Osteocyte (in vitro differentiated cells): ENCODE measurements around the gene PRKG1. TPM values are rescaled to one million over a fixed set of nuclear protein-coding genes. Genes with fewer than 3 reads are reported as not detected.

Experiments
- DNase-seq: peaks from one replicate; pipeline ENCODE4 v3.0.0; 2021; ENCODE audit warnings: mixed read lengths; ENCODE audit not compliant: unreplicated experiment; ENCODE audit errors: extremely low spot score
- H3K27ac Mint-ChIP-seq: one replicate; pipeline ENCODE4 v1.8.0; 2021; ENCODE audit warnings: mild to moderate bottlenecking, mixed read lengths; ENCODE audit not compliant: unreplicated experiment
- H3K27me3 Mint-ChIP-seq: one replicate; pipeline ENCODE4 v1.8.0; 2021; ENCODE audit warnings: mixed read lengths; ENCODE audit not compliant: unreplicated experiment
- H3K36me3 Mint-ChIP-seq: one replicate; pipeline ENCODE4 v1.8.0; 2021; ENCODE audit warnings: mixed read lengths; ENCODE audit not compliant: unreplicated experiment
- H3K4me1 Mint-ChIP-seq: one replicate; pipeline ENCODE4 v1.8.0; 2021; ENCODE audit warnings: mixed read lengths; ENCODE audit not compliant: unreplicated experiment
- H3K4me3 Mint-ChIP-seq: one replicate; pipeline ENCODE4 v1.8.0; 2021; ENCODE audit warnings: mild to moderate bottlenecking, moderate library complexity, mixed read lengths; ENCODE audit not compliant: unreplicated experiment
- H3K9me3 Mint-ChIP-seq: one replicate; pipeline ENCODE4 v1.8.0; 2021; ENCODE audit warnings: mixed read lengths; ENCODE audit not compliant: unreplicated experiment
- total RNA-seq: library from RNA; stranded (reverse); gene quantifications from 2 replicates; pipeline ENCODE4 v1.2.1, GENCODE V29; 2021
- TF ChIP-seq, protein P1 (sequence below): fragments of 200-600 bp; sonication (generic); IDR thresholded peaks from 2 replicates; pipeline ENCODE4 v1.5.0; 2021; ENCODE audit warnings: antibody characterized with exemption, mild to moderate bottlenecking, moderate library complexity

Gene PRKG1
- total RNA-seq, 1 donor from 2014 or later: 10.8 TPM

DNA sequence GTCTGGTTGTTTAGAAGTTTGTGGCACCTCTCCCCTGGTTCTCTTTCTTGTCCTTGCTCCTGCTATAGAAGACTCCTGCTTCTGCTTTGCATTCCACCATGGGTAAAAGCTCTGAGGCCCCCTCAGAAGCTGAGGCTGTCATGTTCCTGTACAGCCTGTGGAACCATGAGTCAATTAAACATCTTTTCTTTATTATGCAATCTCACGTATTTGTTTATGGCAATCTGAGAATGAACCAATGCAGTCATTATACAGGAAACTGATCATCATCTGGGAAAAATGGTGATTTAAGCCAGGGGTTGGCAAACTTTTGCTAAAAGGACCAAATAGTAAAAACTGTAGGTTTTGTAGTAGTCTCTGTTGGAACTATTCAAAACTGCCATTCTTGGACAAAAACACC is 449.8 kb downstream of the PRKG1 start:
- H3K9me3 Mint-ChIP-seq: no peaks in the 10 kb centered on the region
- no peak overlapping the region for H3K27ac Mint-ChIP-seq
- peaks cover 6% of the 10 kb centered on the region for H3K4me1 Mint-ChIP-seq
- no peak for DNase-seq
- no peaks in the 10 kb centered on the region for H3K27me3 Mint-ChIP-seq
- no peaks in the 10 kb centered on the region for H3K36me3 Mint-ChIP-seq
- H3K4me3 Mint-ChIP-seq: no peak overlapping the region
- TF ChIP-seq, protein P1, sequence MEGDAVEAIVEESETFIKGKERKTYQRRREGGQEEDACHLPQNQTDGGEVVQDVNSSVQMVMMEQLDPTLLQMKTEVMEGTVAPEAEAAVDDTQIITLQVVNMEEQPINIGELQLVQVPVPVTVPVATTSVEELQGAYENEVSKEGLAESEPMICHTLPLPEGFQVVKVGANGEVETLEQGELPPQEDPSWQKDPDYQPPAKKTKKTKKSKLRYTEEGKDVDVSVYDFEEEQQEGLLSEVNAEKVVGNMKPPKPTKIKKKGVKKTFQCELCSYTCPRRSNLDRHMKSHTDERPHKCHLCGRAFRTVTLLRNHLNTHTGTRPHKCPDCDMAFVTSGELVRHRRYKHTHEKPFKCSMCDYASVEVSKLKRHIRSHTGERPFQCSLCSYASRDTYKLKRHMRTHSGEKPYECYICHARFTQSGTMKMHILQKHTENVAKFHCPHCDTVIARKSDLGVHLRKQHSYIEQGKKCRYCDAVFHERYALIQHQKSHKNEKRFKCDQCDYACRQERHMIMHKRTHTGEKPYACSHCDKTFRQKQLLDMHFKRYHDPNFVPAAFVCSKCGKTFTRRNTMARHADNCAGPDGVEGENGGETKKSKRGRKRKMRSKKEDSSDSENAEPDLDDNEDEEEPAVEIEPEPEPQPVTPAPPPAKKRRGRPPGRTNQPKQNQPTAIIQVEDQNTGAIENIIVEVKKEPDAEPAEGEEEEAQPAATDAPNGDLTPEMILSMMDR: no peak

DNA sequence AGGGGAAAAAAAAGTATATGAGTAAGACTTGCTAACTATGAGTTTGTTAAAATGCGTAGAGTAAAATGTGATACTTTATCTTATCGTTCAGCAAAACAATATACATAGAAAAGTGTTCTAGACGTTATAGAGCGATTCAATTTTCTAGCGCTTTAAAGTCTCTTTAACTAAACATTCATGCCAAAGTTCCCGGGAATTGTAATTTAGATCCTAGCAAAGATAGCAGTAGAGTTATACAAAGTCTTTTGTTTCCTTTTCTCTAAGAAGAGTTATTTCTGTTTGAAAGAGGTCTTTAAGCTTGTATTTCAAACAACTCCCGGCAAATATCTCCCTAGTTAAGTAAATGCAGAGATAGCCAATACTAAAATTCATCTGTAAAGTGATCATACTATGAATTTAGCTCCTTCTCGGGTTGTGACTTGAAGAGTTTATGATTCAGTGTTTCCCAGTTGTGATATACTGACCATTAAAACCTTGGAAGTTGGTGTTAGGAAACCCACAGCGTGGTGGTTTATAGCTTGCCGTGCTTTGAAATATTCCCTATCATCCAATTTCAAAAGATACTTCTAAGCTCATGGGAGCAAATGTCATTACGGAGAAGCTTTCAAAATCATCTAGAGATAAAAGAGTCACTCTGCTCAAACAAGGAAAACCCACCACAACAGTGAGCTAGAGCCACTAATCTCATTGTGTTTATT is 453.4 kb downstream of the PRKG1 start:
- TF ChIP-seq, protein P1: no peak
- H3K36me3 Mint-ChIP-seq: no peaks in the 10 kb centered on the region
- H3K4me1 Mint-ChIP-seq: peaks cover 6% of the 10 kb centered on the region
- DNase-seq: no peak
- H3K27ac Mint-ChIP-seq: no peak overlapping the region
- no peaks in the 10 kb centered on the region for H3K27me3 Mint-ChIP-seq
- no peaks in the 10 kb centered on the region for H3K9me3 Mint-ChIP-seq
- no peak overlapping the region for H3K4me3 Mint-ChIP-seq

DNA sequence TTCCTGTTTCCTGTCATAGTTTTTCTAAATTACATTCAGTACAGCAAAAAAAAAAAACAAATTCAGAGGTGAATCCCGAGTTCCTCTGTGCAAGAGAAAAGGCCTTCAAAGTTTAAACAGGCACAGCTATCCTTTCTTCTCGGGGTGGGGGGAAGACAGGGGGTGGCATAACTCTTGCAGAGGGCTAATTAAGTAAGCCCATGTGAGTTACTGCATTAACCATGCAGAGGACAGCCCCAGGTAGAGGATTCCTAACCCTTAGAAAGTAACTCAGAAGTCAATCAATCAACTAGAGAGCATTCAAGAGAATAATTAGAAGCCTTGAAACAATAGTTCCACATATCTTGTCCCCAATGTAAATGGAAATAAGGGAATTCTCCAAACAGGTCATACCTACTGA is 454.2 kb downstream of the PRKG1 start:
- Mint-ChIP-seq H3K4me1 (peaks cover 6% of the 10 kb centered on the region), H3K9me3 (no peaks in the 10 kb centered on the region), H3K4me3 (no peak overlapping the region), H3K27ac (no peak overlapping the region), H3K36me3 (no peaks in the 10 kb centered on the region), H3K27me3 (no peaks in the 10 kb centered on the region)
- TF ChIP-seq, protein P1: no peak
- DNase-seq: no peak

DNA sequence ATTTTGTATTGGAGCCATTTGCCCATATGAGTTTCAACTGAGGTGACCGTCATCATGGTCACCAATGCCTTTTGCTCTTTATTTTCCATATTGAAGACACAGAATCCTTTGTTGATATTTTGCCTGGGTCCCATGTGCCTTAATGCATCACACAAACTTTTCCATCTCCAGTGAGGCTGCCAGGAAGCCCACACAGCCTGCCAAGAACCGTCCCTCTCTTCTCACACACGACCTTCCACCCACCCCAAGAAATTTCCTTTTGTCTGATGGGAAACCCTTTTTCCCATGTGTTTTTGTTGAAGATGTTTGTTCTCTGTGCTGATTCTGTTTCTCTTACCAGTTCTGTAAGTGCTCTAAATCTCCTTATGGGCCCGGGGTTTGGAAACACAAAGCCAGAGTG is 456.3 kb downstream of the PRKG1 start:
- H3K4me1 Mint-ChIP-seq: peaks cover 6% of the 10 kb centered on the region
- no peak overlapping the region for H3K4me3 Mint-ChIP-seq
- H3K27ac Mint-ChIP-seq: no peak overlapping the region
- TF ChIP-seq, protein P1: no peak
- no peaks in the 10 kb centered on the region for H3K36me3 Mint-ChIP-seq
- H3K27me3 Mint-ChIP-seq: no peaks in the 10 kb centered on the region
- H3K9me3 Mint-ChIP-seq: no peaks in the 10 kb centered on the region
- DNase-seq: no peak

DNA sequence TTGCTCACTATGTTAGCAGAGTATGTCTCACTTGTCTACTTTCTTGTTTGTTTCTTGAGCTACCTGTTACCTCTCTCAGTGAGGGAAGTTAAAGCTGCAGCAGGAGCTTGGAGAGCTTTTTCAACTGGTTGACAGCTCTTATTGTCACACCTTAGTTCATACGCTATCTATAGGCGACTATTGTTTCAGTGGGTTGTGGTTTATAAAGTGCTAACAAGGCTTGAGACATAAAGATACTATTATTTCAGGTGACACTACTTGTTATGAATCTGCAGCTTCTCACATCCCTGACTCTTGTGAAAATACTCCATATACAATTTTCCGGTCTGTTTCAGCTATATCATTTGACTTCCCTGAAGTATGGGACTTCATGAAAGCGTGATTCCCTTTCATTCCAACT is 457.8 kb downstream of the PRKG1 start:
- Mint-ChIP-seq H3K36me3 (no peaks in the 10 kb centered on the region), H3K4me3 (no peak overlapping the region), H3K27ac (no peak overlapping the region), H3K4me1 (peaks cover 6% of the 10 kb centered on the region), H3K9me3 (no peaks in the 10 kb centered on the region), H3K27me3 (no peaks in the 10 kb centered on the region)
- TF ChIP-seq, protein P1: no peak
- DNase-seq: no peak
